Upper lobe of left lung (tissue), 4 donors: ENCODE results near the gene CHRM4.

Experiments
- CTCF ChIP-seq, 6 experiments: fragments of 450-650 bp in 4 of 6; fragments of 200-600 bp in 2 of 6; sonication (generic) in 2 of 6; IDR thresholded peaks; one replicate each; pipeline ENCODE4 v1.5.1; 2016 to 2019; ENCODE audit warnings: antibody characterized with exemption in 6 of 6
- EP300 ChIP-seq, 4 donors: sonication (generic); formaldehyde crosslinking; IDR thresholded peaks; one replicate each; pipeline ENCODE4 v1.5.1; 2017; ENCODE audit warnings: antibody characterized with exemption in 4 of 4, control low read depth in 2 of 4
- POLR2A ChIP-seq, 4 donors: fragments of 450-650 bp; IDR thresholded peaks; one replicate each; pipeline ENCODE4 v1.5.1; 2016 to 2017; ENCODE audit warnings: antibody characterized with exemption in 4 of 4, mild to moderate bottlenecking in 2 of 4

GRCh38 chr11:46361283-46362155 is 30.1 kb downstream of the CHRM4 start:
- no peak for TF ChIP-seq CTCF (IDR thresholded peaks at IDR 0.05)
- TF ChIP-seq POLR2A (IDR thresholded peaks at IDR 0.05) = peak in 3 of 4 donors; percentile 18 to 48 (median 34)
- TF ChIP-seq EP300 (IDR thresholded peaks at IDR 0.05) = no peak
